GM10266 (cell line): Measurements from ENCODE around the gene BRWD1.
"Not testable (repeated sequence)": the region's sequence is repeated elsewhere in the genome, so short reads cannot be mapped to it uniquely, and the experiment has no call there.

Experiments
- DNase-seq: peaks from one replicate; pipeline ENCODE4 v3.0.0; 2012; ENCODE audit errors: extremely low spot score
- CTCF ChIP-seq: IDR thresholded peaks from 2 replicates; pipeline ENCODE4 v1.5.1; 2012; ENCODE audit warnings: mild to moderate bottlenecking, low read depth; ENCODE audit not compliant: control insufficient read depth, insufficient read depth; ENCODE audit errors: missing control alignments

Gene BRWD1

GRCh38 chr21:39136138-39136537, 177.3 kb downstream of the BRWD1 start:
- DNase-seq: not testable (repeated sequence)
- TF ChIP-seq CTCF: peak; percentile 32

- TF ChIP-seq CTCF: no peak
- DNase-seq: no peak
These were observed 179.1 kb downstream of the BRWD1 start for GRCh38 chr21:39134288-39134810.
